Stimulated activated CD4-positive, alpha-beta T cell treated with anti-CD3 and anti-CD28 coated beads, Interleukin-15, amount 100 ng/mL, for 1 hour (primary cell): Measurements from ENCODE around the gene ARHGAP20.

Experiments
- DNase-seq, 2 donors: peaks; one replicate each; pipeline ENCODE4 v3.0.0-alpha.2; 2020; ENCODE audit warnings: low read depth in 1 of 2, low spot score in 1 of 2

The ARHGAP20 gene, protein sequence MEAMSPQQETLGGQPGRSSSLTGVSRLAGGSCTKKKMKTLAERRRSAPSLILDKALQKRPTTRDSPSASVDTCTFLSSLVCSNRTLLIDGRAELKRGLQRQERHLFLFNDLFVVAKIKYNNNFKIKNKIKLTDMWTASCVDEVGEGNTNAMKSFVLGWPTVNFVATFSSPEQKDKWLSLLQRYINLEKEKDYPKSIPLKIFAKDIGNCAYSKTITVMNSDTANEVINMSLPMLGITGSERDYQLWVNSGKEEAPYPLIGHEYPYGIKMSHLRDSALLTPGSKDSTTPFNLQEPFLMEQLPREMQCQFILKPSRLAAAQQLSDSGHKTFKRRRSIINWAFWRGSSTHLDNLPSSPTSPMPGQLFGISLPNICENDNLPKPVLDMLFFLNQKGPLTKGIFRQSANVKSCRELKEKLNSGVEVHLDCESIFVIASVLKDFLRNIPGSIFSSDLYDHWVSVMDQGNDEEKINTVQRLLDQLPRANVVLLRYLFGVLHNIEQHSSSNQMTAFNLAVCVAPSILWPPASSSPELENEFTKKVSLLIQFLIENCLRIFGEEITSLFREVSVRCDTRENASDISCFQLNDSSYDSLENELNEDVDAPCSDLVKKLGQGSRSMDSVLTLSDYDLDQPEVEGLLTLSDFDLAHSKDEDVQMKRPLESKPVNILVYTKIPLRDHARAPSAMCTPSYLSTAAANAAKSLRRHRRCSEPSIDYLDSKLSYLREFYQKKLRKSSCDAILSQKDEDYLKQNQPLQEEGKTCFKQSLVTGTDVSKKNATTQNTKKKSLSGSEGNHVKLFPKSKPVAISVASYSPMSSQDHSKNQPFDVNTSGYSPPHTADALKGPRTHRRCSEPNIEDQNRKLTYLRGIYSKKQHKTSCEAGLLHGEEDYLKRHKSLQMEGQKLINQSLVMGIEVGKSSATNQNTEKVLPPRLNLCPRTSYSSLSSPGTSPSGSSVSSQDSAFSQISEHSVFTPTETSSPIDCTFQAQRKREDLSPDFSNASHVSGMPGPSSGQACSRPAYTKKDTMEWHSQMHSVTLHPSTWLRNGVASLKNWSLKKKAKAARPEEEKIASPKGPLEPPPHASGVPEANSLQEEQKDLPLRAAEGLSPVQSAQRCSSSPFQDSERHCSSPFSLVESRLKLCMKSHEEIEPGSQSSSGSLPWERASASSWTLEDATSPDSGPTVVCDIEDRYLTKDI

DNA sequence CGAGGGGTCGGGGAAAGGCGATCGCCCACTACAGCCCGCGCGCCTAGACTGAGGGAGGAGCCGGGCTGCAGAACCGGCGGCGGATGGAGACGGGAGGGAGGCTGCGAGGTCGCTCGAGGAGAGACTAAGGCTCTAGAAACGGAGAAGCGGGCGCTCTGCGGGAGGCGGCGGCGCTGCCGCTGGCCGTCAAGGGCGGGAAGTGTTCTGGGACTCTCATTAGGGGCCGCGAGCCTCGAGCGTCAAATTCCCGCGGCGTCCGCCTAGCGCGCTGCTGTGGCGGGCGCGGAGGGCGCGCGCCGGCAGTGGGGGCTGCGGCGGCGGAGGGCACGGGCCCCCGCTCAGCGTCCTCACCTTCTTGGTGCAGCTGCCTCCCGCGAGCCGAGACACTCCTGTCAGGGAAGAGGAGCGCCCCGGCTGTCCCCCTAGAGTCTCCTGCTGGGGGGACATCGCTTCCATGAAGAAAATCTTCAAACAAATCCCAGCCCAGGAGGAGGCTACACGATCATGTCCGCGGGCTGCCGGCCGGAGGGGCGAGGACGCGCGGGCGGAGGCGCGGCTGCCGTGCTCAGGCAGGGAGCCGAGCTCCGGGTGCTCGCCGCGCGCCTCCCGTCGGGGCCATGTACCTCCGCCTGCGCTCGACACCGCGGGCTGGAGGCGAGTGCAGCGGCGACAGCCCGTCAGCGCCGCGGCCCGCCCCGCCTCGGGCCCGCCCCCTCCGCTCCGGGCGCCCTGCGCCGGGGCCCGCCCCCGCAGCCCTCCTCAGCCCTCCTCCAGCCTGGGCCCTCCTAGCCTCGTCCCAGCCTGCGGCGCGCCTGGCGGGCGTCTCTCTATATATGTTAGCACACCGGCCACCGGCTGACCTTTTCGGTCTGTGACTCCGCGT, at the start of gene ARHGAP20:
ARHGAP20 (minus strand) TSS at position 662 of the 883 bp plus-strand sequence; CDS start at position 456, 206 bp downstream.
- peak in 1 of 2 donors; percentile 17 for DNase-seq

DNA sequence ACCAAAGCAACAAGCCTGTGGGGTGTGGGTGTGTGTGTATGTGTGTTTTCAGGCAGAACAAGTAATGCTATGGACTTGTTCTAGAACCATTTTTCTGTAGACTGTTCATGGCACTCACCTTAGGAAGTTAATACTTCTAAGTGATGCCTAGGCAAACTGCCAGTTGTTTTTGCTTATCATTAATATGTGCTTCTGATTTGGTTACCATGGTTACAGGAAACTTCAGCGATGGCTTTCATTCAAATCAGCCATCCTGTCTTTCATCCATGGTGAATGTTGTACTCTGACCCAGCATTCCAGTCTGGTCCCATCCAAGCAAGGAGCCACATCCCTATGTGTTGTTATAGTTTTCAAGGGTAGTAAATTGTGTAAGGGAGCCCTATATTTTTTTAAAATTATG, 49.8 kb upstream of the ARHGAP20 start:
- no peak for DNase-seq

DNA sequence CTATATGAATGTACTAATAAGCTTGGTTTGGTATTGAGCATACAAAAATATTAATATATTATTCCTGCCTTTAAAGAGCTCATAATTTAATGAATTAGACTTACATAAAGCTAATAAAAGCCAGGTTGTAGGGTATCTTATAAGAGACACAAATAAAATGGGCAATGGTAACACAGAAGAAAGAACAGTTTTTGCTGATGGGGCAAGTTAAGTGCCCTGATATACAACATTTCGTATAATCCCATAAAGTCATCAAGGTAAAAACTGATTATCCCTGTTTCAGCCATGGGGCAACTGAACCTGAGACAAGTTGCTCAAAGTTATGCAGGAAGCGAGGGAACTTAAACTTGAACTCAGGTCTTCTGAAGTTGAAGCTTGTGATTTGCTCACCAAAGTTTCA, 48.9 kb upstream of the ARHGAP20 start:
- DNase-seq: no peak

DNA sequence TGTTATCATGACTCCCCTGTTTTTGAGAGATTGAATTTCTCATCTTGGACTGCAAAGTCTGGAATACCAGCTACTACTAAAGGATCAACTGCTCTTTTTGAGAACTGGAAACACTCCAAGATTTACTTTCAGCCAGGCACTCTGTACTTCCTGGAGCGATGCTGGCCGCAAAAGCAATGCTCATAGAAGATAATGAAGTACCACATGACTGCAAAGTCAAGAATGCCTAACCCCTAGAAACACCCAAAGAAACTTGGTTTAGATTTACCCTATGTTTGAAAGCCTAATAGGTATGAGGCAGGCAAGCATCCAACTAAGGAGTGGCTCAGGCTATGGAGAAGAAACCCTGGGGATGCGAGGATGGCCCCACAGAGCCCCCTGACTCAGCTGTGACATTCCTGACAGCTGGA, 47.7 kb upstream of the ARHGAP20 start:
- no peak for DNase-seq

DNA sequence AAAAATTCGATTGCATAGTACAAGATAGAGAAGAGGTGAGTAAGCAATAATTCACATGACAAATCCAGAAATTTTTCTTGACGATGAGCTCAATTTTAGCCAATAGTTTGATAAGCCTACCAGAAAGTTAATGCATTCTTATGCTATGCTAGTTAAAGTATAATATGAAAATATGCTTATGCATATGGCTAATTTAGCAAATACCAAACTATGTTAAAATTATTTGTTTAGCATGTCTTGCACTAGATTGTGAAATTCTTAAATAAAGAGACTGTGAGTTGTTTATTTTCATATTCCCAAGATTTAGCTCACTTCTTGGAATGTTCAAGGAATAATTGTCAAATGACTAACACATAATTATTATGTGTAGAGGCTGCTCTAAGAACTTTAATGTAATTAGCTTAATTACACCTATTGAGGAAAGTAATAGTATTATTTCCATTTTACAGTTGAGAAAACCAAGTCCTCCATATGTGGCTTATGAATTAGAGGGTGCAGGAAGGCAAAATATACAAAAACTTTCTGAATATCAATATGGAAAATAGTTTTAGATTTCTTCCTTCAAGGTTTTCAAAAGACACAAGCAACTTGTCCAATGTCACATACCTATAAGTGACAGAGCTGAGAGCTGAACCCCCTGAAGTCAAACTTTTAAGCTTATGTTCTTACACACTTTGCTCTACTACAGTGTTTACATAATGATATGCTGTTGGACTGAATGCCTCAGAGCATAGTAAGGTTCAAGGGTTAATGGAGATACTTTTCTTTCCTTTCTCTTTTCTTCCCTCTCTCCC, 45.9 kb upstream of the ARHGAP20 start:
- no peak for DNase-seq

DNA sequence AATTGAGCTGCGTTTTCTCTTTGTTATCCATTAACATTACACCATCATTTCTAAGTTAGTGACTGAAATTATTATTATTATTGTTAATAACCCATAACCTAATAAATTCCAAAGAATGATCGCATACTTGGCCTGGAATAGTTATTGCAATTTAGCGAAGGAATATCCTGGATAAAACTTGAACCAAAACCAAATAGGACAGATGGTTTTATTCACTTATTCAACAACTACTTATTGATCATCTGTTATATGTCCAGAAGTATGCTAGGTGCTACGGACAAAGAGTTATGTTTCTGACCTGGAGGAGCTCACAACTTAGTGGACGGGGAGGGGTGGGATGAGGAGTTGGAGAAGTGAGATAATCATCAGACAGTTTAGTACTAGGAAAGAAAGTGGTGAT, 44.8 kb upstream of the ARHGAP20 start:
- DNase-seq: no peak

DNA sequence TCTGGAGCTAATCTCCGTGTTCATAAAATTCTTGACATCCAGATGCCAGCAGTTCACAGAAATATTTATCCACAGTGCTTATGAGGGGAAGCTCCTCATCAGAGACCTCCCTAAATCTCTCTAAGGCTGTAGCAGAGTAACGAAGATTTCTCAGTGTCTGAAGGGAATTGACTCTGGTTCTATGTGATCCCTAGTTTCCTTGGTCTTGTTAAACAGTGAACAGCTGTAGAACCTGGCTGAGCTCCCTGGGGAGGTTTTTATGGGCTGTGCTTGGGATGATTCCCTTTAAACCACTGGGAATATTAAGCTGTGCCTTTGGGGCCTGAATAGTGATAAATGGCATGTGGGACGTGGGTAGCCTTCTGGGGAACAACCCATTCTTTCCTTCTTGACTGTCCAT, 43.7 kb upstream of the ARHGAP20 start:
- DNase-seq: no peak

DNA sequence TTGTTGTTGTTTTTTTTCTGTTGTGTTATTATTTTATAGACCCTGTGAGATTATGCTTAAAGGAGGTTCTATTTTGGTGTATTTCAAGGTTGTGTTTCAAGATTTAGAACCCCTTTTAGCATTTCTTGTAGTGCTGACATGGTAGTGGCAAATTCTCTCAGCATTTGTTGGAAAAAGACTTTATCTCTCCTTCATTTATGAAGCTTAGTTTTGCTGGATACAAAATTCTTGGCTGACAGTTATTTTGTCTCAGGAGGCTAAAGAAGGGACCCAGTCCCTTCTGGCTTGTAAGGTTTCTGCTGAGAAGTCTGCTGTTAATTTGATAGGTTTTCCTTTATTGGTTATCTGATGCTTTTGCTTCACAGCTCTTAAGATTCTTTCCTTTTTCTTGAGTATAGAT, 40.7 kb upstream of the ARHGAP20 start:
- DNase-seq: no peak

DNA sequence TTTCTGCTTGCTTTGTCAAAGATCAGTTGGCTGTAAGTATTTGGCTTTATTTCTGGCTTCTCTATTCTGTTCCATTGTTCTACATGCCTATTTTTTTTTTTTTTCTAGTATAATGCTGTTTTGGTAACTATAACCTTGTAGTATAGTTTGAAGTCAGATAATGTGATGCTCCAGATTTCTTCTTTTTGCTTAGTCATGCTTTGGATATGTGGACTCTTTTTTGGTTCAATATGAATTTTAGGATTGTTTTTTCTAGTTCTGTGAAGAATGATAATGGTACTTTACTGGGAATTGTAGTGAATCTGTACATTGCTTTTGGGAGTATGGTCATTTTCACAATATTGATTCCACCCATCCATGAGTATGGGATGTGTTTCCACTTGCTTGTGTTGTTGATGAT, 37.9 kb upstream of the ARHGAP20 start:
- DNase-seq: no peak

DNA sequence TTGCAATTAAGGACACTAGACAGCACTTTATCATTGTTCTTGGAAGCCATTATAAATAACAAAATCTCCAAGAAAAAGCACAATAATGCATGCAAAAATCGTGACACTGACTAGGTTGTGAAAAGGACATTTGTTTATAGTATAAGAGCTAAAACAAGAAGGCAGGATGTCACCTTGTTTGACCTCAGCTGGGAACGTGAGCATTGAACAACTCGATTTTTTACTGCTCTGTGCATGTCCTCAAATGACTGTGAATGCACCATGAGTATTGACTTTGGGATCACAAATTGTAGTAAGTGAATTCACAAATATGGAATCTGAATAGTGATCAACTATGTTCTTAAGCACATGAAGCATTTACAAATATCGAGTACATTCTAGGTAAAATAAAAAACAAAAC, 35.3 kb upstream of the ARHGAP20 start:
- no peak for DNase-seq

DNA sequence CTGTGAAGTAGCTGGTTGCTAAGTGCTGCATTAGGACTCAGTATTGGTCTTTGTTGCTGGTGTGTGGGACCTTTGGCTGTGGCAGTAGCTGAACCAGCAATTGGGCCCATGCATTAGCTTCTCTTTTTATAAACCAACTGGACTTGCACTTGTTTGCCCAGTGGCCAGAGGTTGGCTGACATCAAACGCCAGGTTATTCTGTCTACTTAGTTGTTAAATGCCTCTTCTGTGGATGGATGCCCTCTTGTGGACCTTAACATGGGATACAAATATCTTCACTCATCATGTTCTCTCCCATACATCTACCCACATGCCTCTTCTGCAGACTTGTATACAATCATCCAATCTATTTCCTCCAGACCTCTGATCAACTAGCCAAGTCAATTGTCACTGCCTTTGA, 26.4 kb upstream of the ARHGAP20 start:
- no peak for DNase-seq

DNA sequence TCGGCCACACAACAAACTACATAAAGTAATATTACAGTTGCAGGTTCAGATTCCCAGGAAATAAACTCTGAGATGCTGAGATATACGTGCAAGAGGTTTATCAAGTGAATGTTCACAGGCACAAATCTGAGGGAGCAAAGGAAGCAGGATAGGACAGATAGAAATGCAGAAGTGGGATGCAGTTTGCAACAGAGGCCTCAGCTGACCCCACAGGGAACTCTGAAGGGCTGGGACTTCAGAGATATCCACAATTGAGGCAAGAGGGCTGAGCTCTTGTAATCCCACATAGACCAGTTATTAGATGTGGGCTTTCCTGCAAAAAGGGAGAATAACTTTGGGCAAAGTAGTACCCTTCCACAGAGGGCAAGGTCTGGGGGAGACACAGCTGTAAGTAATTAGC, 25.4 kb upstream of the ARHGAP20 start:
- DNase-seq: no peak

DNA sequence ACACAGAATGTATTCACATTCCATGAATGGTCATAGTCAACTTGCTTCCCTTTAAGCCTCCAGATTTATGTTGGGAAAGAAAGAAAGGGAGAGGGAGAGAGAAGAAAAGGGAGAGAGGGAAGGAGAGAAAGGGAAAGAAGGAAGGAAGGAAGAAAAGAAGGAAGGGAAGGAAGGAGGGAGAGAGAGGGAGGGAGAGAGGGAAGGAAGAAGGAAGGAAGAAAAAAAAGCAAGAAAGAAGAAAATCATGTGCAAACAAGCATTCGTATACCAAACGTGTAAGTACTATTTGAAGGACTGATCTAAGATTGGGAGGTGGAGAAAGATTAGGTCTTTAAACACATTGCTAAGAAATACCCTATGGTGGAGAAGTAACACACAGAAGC, 23.9 kb upstream of the ARHGAP20 start:
- no peak for DNase-seq

DNA sequence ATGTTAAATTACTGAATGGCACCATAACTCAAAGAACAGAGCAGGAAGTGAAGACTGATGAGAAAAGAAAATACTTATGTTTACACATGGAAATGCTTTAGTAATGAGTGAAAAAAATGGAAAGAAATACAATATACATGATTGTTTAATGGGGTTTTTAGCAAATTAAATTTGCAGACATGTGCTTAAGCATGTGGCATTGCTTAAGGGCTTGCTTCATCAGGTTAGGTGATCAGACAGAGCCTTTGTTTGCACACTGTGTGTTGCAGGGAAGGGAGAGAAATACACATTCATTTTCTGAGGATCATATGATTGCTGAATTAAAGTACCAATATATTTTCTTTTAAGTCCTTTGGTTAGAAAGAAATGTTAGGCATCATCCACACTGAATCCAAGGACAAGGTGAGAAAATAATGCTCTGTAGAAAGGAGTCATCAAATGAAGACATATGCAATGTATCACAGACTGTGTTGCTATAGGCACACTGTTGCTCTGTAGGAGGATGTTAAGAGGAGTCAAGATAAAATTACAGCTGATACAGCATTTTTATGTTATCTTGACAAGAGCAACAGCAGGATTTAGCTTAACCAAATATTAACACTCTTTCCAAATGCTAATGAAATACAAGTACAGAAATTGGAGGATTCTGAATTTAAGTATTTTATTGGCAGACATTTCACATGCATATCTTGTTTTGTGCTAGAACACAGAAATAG, 23.4 kb upstream of the ARHGAP20 start:
- DNase-seq: no peak

DNA sequence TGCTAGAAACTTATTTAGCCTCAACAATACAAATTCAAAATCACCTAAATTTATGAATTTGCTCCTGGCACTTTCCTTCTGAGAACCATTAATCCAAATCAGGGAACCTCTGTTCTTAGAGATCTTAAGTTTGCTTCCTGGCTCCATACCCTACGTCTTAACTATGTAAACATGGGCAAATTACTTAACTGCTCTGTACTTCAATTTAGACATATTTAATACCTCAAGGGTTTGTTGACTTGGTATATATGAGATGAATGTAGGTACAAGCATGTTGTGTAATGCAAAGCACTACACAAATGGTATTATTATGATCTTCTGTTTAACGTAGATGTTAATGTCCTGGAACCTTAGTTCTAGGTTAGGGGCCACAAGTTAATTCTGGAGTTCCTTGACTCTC, 22.6 kb upstream of the ARHGAP20 start:
- no peak for DNase-seq

DNA sequence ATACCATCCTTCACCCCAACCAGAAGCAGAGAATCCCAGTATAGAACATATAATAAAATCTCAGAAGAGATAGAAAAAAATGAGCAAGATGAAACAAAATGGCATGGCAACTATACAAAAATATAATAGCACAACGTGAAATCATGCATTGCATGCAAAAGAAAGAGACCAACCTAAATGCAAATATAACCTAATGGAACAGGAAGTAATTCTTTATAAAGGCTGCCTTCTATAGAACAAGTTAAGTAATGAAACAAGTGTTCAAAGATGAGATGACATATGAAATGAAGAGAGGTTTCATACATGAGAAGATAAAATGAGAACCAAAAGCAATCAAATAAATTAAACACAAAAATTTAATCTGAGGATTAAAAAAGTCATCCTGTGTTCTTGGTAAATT, 18.5 kb upstream of the ARHGAP20 start:
- no peak for DNase-seq

DNA sequence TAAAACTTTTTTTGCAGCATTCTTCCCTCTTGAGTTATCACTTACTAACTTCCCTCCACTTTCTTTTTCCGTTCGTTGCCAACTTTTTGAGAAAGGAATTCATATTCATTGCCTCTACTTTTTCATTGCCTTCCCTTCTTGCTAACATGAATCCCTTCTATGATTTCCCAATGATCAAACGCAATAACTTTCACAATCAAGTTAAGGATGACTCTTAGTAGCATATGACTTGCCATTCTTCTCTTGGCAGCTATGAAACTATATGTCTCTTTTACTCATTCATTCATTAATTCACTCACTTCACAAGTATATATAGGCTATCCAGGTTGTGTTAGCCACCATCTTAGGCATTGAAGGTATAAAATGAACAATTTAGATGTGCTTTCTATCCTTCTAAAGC, 16.6 kb upstream of the ARHGAP20 start:
- no peak for DNase-seq

DNA sequence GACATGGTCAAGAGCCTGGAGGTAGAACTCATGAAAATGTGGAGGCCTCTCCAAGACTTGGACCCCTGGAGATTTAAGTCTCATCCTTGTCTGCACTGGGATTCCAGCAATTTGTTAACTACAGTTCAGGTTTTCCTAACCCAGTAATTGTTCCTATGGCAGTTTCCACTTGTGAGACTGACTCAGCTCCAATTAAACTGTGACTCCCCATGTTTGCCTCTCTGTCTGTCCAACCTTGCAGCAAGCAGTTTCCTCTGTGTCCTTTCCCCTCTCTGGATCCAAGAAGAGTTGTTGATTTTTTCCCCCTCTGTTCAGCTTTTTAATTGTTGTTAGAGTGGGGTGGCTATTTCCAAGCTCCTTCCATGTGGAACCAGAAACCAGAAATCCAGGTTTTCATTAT, 16.2 kb upstream of the ARHGAP20 start:
- no peak for DNase-seq

DNA sequence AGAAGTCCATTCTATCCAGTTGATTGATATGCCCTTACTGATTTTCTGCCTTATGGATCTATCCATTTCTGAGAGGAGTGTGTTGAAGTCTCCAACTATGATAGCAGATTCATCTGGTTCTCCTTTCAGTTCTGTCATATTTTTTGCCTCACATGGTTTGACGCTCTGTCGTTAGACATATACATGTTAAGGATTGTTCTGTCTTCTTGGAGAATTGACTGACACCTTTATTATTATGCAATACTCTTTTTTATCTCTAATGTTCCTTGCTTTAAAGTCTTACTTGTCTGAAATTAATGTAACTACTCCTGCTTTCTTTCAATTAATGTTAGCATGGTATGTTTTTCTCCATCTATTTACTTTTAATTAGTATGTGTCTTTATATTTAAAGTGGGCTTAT, 12.1 kb upstream of the ARHGAP20 start:
- DNase-seq: no peak
